Neutrophil (primary cell): ENCODE data around the gene HSDL1.

ENCODE experiments used
- H3K27ac ChIP-seq: fragments of 200-600 bp; sonication (generic); 2 replicates; pipeline ENCODE4 v1.5.1; 2016; ENCODE audit warnings: mild to moderate bottlenecking, moderate library complexity
- H3K27me3 ChIP-seq: fragments of 200-600 bp; sonication (generic); 2 replicates; pipeline ENCODE4 v1.6.0; 2016; ENCODE audit warnings: mild to moderate bottlenecking
- H3K36me3 ChIP-seq: fragments of 200-600 bp; sonication (generic); 2 replicates; pipeline ENCODE4 v1.5.1; 2017
- H3K4me1 ChIP-seq, 2 experiments: fragments of 200-600 bp in 1 of 2; sonication (generic) in 1 of 2; 1 replicate in 1 of 2; 2 replicates in 1 of 2; pipeline versions ENCODE4 v1.5.1 to v1.6.1; 2013 to 2016; ENCODE audit warnings: low read depth in 1 of 2, low read length in 1 of 2, mild to moderate bottlenecking in 1 of 2, moderate library complexity in 1 of 2; ENCODE audit not compliant: control insufficient read depth in 1 of 2, insufficient read depth in 1 of 2
- H3K4me3 ChIP-seq, 2 experiments: fragments of 200-600 bp in 1 of 2; sonication (generic) in 1 of 2; 1 replicate in 1 of 2; 2 replicates in 1 of 2; pipeline ENCODE4 v1.5.1; 2013 to 2016; ENCODE audit warnings: low read depth in 1 of 2, low read length in 1 of 2, mild to moderate bottlenecking in 1 of 2, moderate library complexity in 1 of 2
- H3K9me3 ChIP-seq: fragments of 200-600 bp; sonication (generic); 2 replicates; pipeline ENCODE4 v1.5.1; 2016
- CTCF ChIP-seq: fragments of 200-600 bp; sonication (generic); IDR thresholded peaks from 2 replicates; pipeline ENCODE4 v1.5.1; 2016; ENCODE audit warnings: antibody characterized with exemption

Gene HSDL1

GRCh38 chr16:84084570-84085270, 60.3 kb downstream of the HSDL1 start:
- H3K4me1 ChIP-seq, result peaks cover 46 to 63% of the 10 kb centered on the region in 2 experiments
- TF ChIP-seq CTCF, result peak; percentile 70
- H3K9me3 ChIP-seq, result no peaks in the 10 kb centered on the region
- peaks cover 30% of the 10 kb centered on the region for H3K36me3 ChIP-seq
- no peaks in the 10 kb centered on the region for H3K27me3 ChIP-seq
- peak overlapping the region; percentile 83 for H3K27ac ChIP-seq
- H3K4me3 ChIP-seq, result peak overlapping the region in 1 of 2 experiments; percentile 23

- H3K9me3 ChIP-seq, result no peaks in the 10 kb centered on the region
- no peak for TF ChIP-seq CTCF
- H3K27me3 ChIP-seq, result no peaks in the 10 kb centered on the region
- H3K4me3 ChIP-seq, result peak overlapping the region; percentile 31 to 37
- peaks cover 36 to 50% of the 10 kb centered on the region in 2 experiments for H3K4me1 ChIP-seq
- peak overlapping the region; percentile 83 for H3K27ac ChIP-seq
- peaks cover 41% of the 10 kb centered on the region for H3K36me3 ChIP-seq
Observed at GRCh38 chr16:84082835-84083569, 62.0 kb downstream of the HSDL1 start.

GRCh38 chr16:84082110-84082509, 62.9 kb downstream of the HSDL1 start:
- H3K36me3 ChIP-seq, result peaks cover 42% of the 10 kb centered on the region

GRCh38 chr16:84081446-84081989, 63.5 kb downstream of the HSDL1 start:
- peaks cover 36 to 42% of the 10 kb centered on the region in 2 experiments for H3K4me1 ChIP-seq
- no peaks in the 10 kb centered on the region for H3K27me3 ChIP-seq
- TF ChIP-seq CTCF, result no peak
- no peak overlapping the region for H3K27ac ChIP-seq
- peaks cover 36% of the 10 kb centered on the region for H3K36me3 ChIP-seq
- H3K4me3 ChIP-seq, result no peak overlapping the region
- no peaks in the 10 kb centered on the region for H3K9me3 ChIP-seq

More at GRCh38 chr16:84082110-84082509, 62.9 kb downstream of the HSDL1 start:
- Histone ChIP-seq H3K9me3 (no peaks in the 10 kb centered on the region), H3K4me1 (peaks cover 36 to 44% of the 10 kb centered on the region in 2 experiments), H3K27ac (peak overlapping the region; percentile 83), H3K4me3 (no peak overlapping the region), H3K27me3 (no peaks in the 10 kb centered on the region)
- no peak for TF ChIP-seq CTCF

GRCh38 chr16:84080813-84081212, 64.2 kb downstream of the HSDL1 start:
- no peaks in the 10 kb centered on the region for H3K9me3 ChIP-seq
- H3K27ac ChIP-seq, result no peak overlapping the region
- no peaks in the 10 kb centered on the region for H3K27me3 ChIP-seq
- peaks cover 39% of the 10 kb centered on the region for H3K36me3 ChIP-seq
- TF ChIP-seq CTCF, result no peak
- H3K4me3 ChIP-seq, result no peak overlapping the region
- H3K4me1 ChIP-seq, result peaks cover 28 to 35% of the 10 kb centered on the region in 2 experiments
